CD4-positive, alpha-beta T cell (primary cell): Measurements from ENCODE around the gene MIS18A. TPM values are rescaled to one million over a fixed set of nuclear protein-coding genes. Genes with fewer than 3 reads are reported as not detected.
A peak's percentile ranks its signal among the peaks of the same experiment; 100 is the strongest.

Experiments
- ATAC-seq: fragments of 200-7000 bp; cut with Tn5 transposase; one replicate; pipeline ENCODE4 v1.10.0; 2022; ENCODE audit warnings: mild to moderate bottlenecking; ENCODE audit not compliant: poor library complexity
- CTCF ChIA-PET: fragments of 350-600 bp; sonication (Branson Sonifier 250); formaldehyde crosslinking; loops from one replicate; lab custom pipeline; 2021; ENCODE audit warnings: antibody characterized with exemption, inconsistent platforms; lab: Charles Lee
- POLR2A ChIA-PET: fragments of 350-600 bp; sonication (Branson Sonifier 250); formaldehyde crosslinking; loops from one replicate; lab custom pipeline; 2021; ENCODE audit warnings: antibody characterized with exemption, inconsistent platforms; lab: Charles Lee
- DNase-seq, 14 experiments: peaks; one replicate each; pipeline ENCODE4 v3.0.0-alpha.2; 2013 to 2020; ENCODE audit warnings: mixed read lengths in 2 of 14
- H3K27ac ChIP-seq, 2 donors: one replicate each; pipeline versions ENCODE4 v1.5.1 to v1.7.0; 2013; ENCODE audit warnings: low read length in 2 of 2, low read depth in 1 of 2, mild to moderate bottlenecking in 1 of 2
- H3K27me3 ChIP-seq, 2 experiments: 1 replicate in 1 of 2; 2 replicates in 1 of 2; pipeline versions ENCODE4 v1.6.1 to v1.7.0; 2013; ENCODE audit warnings: low read length in 2 of 2, control low read depth in 1 of 2, mild to moderate bottlenecking in 1 of 2, moderate library complexity in 1 of 2; ENCODE audit not compliant: insufficient read depth in 2 of 2, control insufficient read depth in 1 of 2
- H3K36me3 ChIP-seq: one replicate; pipeline ENCODE4 v1.6.1; 2013; ENCODE audit warnings: low read length, control low read depth; ENCODE audit not compliant: insufficient read depth
- H3K4me1 ChIP-seq: one replicate; pipeline ENCODE4 v1.6.1; 2013; ENCODE audit warnings: low read length, control low read depth; ENCODE audit not compliant: insufficient read depth
- H3K4me3 ChIP-seq: one replicate; pipeline ENCODE4 v1.5.1; 2013; ENCODE audit warnings: mild to moderate bottlenecking, low read length, moderate library complexity
- H3K9me3 ChIP-seq, 2 experiments: 1 replicate in 1 of 2; 2 replicates in 1 of 2; pipeline versions ENCODE4 v1.6.1 to v1.7.0; 2013; ENCODE audit warnings: low read length in 2 of 2, mild to moderate bottlenecking in 2 of 2, control low read depth in 1 of 2, moderate library complexity in 1 of 2; ENCODE audit not compliant: control insufficient read depth in 1 of 2, insufficient read depth in 1 of 2
- H3K27ac Mint-ChIP-seq: one replicate; pipeline ENCODE4 v1.8.0; 2020; ENCODE audit warnings: mixed read lengths
- H3K27me3 Mint-ChIP-seq: one replicate; pipeline ENCODE4 v1.8.0; 2021; ENCODE audit warnings: mixed read lengths
- H3K36me3 Mint-ChIP-seq: one replicate; pipeline ENCODE4 v1.8.0; 2021; ENCODE audit warnings: low read depth, mixed read lengths
- H3K4me1 Mint-ChIP-seq: one replicate; pipeline ENCODE4 v1.8.0; 2021; ENCODE audit warnings: low read depth, mixed read lengths
- H3K4me3 Mint-ChIP-seq: one replicate; pipeline ENCODE4 v1.8.0; 2020; ENCODE audit warnings: mild to moderate bottlenecking, mixed read lengths
- H3K9me3 Mint-ChIP-seq: one replicate; pipeline ENCODE4 v1.8.0; 2020; ENCODE audit warnings: mixed read lengths
- intact Hi-C, 2 experiments: fragments of 100-400 bp; cut with DNase I in 1 of 2; cut with micrococcal nuclease in 1 of 2; formaldehyde crosslinking; loops; one replicate each; pipeline versions ENCODE4 v1.15.1 to v1.9.0; 2023 to 2025; cut with DNase I, micrococcal nuclease
- polyA plus RNA-seq, 2 donors: library from polyadenylated mRNA; unstranded; fragments of 120-200 nt; gene quantifications; one replicate each; pipeline ENCODE4 v1.2.1, GENCODE V29; 2013
- total RNA-seq, 174 experiments: library from RNA in 2 of 174; stranded (reverse) in 2 of 174; gene quantifications; one replicate each; pipeline ENCODE4 v1.2.3 and lab custom pipeline; 2021 to 2026
- TF ChIP-seq, protein P1 (sequence below): fragments of 200-600 bp; IDR thresholded peaks from one replicate; pipeline ENCODE4 v1.8.0; 2022; ENCODE audit warnings: antibody characterized with exemption, mild to moderate bottlenecking

MIS18A gene, protein sequence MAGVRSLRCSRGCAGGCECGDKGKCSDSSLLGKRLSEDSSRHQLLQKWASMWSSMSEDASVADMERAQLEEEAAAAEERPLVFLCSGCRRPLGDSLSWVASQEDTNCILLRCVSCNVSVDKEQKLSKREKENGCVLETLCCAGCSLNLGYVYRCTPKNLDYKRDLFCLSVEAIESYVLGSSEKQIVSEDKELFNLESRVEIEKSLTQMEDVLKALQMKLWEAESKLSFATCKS
- total RNA-seq (1 to 10 TPM; 2.7 to 3.0 TPM), total RNA-seq (lab: John Stamatoyannopoulos, UW) (3.8 to 42.1 (median 9.7) reads per million in 172 experiments)
- polyA plus RNA-seq (2013, experiment 1 of 2) = 6.1 TPM
- 6.1 TPM for polyA plus RNA-seq (2013, experiment 2 of 2)

DNA sequence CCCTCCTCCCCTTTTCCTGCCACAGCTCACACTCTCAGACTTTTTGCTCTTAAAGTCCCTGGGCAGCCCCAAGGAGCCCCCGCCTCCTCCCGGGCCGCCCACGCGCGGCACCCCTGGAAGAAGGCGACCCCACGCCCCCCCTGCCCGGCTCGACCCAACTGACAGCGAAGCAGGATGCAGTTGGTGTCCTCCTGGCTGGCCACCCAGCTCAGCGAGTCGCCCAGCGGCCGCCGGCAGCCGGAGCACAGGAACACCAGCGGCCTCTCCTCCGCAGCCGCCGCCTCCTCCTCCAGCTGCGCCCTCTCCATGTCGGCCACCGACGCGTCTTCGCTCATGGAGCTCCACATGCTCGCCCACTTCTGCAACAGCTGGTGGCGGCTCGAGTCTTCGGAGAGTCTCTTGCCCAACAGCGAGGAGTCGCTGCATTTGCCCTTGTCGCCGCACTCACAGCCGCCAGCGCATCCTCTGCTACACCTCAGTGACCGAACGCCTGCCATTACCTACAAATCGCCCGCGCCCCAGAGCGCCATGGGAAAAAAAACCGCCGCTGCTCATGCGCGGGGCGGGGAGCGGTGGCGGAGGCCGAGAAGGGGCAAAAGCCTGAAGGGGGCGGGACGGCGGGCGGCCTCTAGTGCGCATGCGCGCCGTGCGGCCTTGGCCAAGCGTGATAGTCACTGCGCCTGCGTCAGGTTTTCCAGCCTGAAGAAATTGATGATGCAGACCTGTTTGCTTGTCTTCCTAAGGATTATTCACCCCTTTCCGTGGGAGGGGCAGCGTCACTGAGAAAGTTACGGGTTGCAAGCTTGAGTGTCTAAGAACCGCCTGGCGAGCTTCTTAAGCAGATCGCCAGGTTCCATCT, at the start of gene MIS18A:
MIS18A (minus strand) TSS at position 532 of the 859 bp plus-strand sequence; CDS start at position 497, 35 bp downstream.
- Histone ChIP-seq H3K4me3 (peak within 1 kb of the TSS; percentile 94), H3K36me3 (peaks cover 5% of the 10 kb centered on the region), H3K9me3 (no peaks in the 10 kb centered on the region), H3K27me3 (no peaks in the 10 kb centered on the region), H3K4me1 (peaks cover 20% of the 10 kb centered on the region), H3K27ac (peak within 1 kb of the TSS in 1 of 2 donors; percentile 26)
- ChIA-PET CTCF (no interaction called here), POLR2A (interaction anchor here (1.3 kb wide), 1 partner anchor 291 kb away, joined by 3 read pairs; no protein-coding TSS in a partner anchor)
- H3K27me3 Mint-ChIP-seq = no peaks in the 10 kb centered on the region
- peaks cover 18% of the 10 kb centered on the region for H3K36me3 Mint-ChIP-seq
- no peaks in the 10 kb centered on the region for H3K9me3 Mint-ChIP-seq
- H3K27ac Mint-ChIP-seq = peak within 1 kb of the TSS; percentile 94
- ATAC-seq = peak; percentile 94
- peak within 1 kb of the TSS; percentile 99 for H3K4me3 Mint-ChIP-seq
- intact Hi-C loops = loop anchor here (2.0 to 10.0 kb wide), 5 partner anchors 114 to 614 kb away; partner anchors contain the start of genes CFAP298 (in 1 of the 2), SCAF4 (in 1 of the 2) and URB1 (in 1 of the 2)
- H3K4me1 Mint-ChIP-seq = peaks cover 29% of the 10 kb centered on the region
- DNase-seq = peak; percentile 92 to 99 (median 97)
- TF ChIP-seq, protein P1, sequence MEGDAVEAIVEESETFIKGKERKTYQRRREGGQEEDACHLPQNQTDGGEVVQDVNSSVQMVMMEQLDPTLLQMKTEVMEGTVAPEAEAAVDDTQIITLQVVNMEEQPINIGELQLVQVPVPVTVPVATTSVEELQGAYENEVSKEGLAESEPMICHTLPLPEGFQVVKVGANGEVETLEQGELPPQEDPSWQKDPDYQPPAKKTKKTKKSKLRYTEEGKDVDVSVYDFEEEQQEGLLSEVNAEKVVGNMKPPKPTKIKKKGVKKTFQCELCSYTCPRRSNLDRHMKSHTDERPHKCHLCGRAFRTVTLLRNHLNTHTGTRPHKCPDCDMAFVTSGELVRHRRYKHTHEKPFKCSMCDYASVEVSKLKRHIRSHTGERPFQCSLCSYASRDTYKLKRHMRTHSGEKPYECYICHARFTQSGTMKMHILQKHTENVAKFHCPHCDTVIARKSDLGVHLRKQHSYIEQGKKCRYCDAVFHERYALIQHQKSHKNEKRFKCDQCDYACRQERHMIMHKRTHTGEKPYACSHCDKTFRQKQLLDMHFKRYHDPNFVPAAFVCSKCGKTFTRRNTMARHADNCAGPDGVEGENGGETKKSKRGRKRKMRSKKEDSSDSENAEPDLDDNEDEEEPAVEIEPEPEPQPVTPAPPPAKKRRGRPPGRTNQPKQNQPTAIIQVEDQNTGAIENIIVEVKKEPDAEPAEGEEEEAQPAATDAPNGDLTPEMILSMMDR = no peak

DNA sequence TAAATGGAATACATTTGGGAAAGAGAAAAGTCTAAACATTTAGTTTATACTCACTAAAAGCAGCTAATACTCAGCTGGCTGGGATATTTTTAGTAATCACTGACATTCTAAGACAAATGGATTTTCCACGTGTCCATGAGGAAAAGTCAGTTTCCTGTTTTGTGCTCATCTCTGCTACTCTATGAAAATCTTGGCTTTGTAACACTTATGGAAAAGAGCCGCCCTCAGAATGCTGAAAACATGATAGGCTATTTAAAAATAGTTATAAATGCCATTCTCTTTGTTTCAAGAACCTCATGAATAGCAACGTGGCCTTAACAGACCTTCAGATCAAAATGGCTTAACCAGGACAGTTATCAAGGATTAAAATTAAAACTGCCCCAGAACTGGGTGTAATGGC, 49.7 kb upstream of the MIS18A start:
- no peak overlapping the region for H3K27ac ChIP-seq
- POLR2A ChIA-PET = no interaction called here
- CTCF ChIA-PET = no interaction called here
- no peak overlapping the region for H3K4me3 ChIP-seq
- H3K27me3 Mint-ChIP-seq = no peaks in the 10 kb centered on the region
- no peak overlapping the region for H3K27ac Mint-ChIP-seq
- TF ChIP-seq, protein P1 = no peak
- ATAC-seq (no peak), DNase-seq (no peak)
- H3K4me3 Mint-ChIP-seq = no peak overlapping the region
- H3K9me3 ChIP-seq = no peaks in the 10 kb centered on the region
- H3K36me3 ChIP-seq = peaks cover 80% of the 10 kb centered on the region
- H3K4me1 Mint-ChIP-seq = no peaks in the 10 kb centered on the region
- intact Hi-C loops = no loop called here
- H3K27me3 ChIP-seq = no peaks in the 10 kb centered on the region
- no peaks in the 10 kb centered on the region for H3K9me3 Mint-ChIP-seq
- no peaks in the 10 kb centered on the region for H3K4me1 ChIP-seq
- peaks cover 99% of the 10 kb centered on the region for H3K36me3 Mint-ChIP-seq

DNA sequence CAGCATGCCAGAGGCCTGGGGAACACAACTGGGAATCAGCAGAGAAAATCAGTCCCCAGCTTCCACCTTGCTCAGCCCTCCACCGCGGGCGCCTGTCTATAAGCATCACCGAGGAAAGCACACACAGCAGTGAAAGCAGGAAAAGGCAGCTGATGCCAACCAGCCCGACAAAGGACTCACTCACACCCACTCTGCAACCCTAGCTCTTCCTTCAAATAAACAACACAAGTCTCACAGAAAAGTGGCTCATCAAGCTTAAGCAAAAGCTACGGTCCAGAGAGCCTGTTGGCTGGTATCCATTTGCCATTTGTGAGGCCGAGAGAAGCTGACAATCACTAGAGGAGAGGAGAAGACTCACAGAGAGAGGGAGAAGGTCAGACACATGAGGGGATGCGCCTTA, 46.9 kb upstream of the MIS18A start:
- Histone ChIP-seq H3K27me3 (no peaks in the 10 kb centered on the region), H3K27ac (no peak overlapping the region), H3K36me3 (peaks cover 80% of the 10 kb centered on the region), H3K9me3 (no peaks in the 10 kb centered on the region), H3K4me3 (no peak overlapping the region), H3K4me1 (no peaks in the 10 kb centered on the region)
- H3K27ac Mint-ChIP-seq = no peak overlapping the region
- H3K4me1 Mint-ChIP-seq = no peaks in the 10 kb centered on the region
- POLR2A ChIA-PET = no interaction called here
- H3K27me3 Mint-ChIP-seq = no peaks in the 10 kb centered on the region
- CTCF ChIA-PET = interaction anchor here (1.6 kb wide), 1 partner anchor 540 kb away, joined by 3 read pairs; no protein-coding TSS in a partner anchor
- no peak for DNase-seq
- TF ChIP-seq, protein P1 = no peak
- H3K9me3 Mint-ChIP-seq = no peaks in the 10 kb centered on the region
- H3K36me3 Mint-ChIP-seq = peaks cover 99% of the 10 kb centered on the region
- intact Hi-C loops = no loop called here
- ATAC-seq = no peak
- no peak overlapping the region for H3K4me3 Mint-ChIP-seq
